NCI-H146 (cell line): ENCODE data around the gene WRAP53.

Source experiments
- DNase-seq: peaks from one replicate; lab custom pipeline; 2025; lab: John Stamatoyannopoulos, UW

The WRAP53 gene

GRCh38 chr17:7744416-7744815 lies 56.1 kb downstream of the WRAP53 start:
- no peak for DNase-seq

GRCh38 chr17:7745748-7746470 lies 57.6 kb downstream of the WRAP53 start:
- DNase-seq: no peak

DNA sequence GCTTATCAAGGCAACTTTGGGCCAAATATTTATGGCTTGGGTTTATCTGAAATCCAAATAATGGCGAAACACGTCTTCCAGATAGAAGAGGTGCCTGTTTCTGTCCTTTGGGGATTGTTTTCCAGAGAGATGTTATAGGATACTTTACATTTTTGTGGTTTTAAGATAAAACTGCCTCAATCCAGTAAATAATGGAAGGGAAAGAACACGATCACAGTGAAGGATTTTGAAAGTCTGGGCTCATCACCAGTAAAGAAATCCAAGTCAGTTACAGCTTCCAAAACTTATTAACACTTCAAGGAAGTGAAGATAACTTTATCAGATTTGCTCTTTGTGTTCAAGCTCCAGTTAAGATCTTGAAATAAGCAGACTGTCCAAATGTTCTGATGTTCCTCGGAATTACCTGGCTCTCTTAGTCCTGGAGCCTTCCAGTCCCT lies 59.4 kb downstream of the WRAP53 start:
- DNase-seq: no peak

GRCh38 chr17:7748076-7748775 lies 59.9 kb downstream of the WRAP53 start:
- no peak for DNase-seq

DNA sequence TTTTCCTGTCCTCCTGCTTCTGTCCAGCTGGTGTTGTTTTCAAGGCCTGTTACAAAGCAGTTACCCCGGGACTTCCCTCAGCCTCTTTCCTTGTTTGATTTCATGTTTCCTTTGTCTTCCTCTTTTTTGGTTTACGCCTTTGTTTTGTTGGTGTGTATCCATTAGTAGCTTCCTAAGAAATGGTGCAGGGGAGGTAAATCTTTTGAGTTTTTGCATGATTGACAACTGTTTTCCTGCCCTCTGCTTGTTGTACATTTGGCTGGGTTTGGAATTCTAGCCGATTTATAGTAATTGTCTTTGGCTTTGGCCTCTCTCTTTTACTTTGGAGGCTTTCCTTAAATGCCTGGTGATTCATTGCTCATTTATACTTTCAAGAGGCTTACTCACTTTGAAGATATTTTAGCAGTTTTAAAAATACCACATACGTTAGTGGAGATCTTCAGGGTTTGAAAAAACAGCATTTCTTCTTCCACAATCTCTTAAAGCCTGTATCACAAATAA lies 62.1 kb downstream of the WRAP53 start:
- DNase-seq: no peak
